Measurements from ENCODE around the gene RPS21. TPM values are rescaled to one million over a fixed set of nuclear protein-coding genes. Genes with fewer than 3 reads are reported as not detected.
A peak's percentile ranks its signal among the peaks of the same experiment; 100 is the strongest.

Gene RPS21
- total RNA-seq, 1 donor from 2014 or later = 719 TPM

DNA sequence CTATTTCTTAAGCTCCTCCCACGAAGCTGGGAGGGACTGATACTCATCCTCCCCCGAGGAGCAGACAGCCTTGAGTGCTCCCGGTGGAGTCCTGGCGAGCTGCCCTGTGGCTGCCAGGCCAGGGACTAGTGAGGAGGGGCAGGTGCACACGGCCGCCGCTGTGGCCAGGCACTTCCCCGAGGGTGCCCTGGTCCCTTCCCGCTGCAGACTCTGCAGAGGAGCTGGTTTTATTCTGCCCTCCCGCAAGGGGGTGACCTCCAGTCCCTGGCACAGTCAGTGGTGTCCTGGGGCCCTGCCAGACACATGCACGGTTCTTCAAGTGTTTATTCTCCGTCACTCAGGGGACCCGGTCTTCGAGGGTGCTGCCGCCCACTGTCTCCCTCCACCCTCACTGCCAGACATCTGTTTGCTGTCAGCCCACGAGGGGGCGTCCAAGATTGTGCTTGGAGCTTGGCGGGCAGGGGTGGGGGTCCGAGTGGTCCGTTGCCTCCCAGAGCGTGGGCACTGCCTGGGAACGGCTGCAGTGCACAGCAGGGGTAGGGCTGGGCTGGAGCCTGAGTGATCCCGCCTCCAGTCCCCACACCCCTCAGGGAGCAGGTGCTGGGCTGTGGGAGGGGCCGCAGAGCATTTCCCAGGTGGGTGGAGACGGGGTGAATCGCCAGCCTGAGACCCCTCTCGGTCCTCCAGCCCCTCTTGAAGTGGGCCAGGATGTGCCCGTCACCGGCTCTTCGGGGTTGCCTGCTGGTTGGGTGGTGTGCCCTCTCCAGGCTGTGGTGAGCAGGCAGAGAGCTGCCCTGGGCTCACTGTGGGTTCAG, 23.2 kb downstream of the RPS21 start:
- DNase-seq (ENCODE audit: low read depth in 2 of 2) = peak in 1 of 2 donors; percentile 44

DNA sequence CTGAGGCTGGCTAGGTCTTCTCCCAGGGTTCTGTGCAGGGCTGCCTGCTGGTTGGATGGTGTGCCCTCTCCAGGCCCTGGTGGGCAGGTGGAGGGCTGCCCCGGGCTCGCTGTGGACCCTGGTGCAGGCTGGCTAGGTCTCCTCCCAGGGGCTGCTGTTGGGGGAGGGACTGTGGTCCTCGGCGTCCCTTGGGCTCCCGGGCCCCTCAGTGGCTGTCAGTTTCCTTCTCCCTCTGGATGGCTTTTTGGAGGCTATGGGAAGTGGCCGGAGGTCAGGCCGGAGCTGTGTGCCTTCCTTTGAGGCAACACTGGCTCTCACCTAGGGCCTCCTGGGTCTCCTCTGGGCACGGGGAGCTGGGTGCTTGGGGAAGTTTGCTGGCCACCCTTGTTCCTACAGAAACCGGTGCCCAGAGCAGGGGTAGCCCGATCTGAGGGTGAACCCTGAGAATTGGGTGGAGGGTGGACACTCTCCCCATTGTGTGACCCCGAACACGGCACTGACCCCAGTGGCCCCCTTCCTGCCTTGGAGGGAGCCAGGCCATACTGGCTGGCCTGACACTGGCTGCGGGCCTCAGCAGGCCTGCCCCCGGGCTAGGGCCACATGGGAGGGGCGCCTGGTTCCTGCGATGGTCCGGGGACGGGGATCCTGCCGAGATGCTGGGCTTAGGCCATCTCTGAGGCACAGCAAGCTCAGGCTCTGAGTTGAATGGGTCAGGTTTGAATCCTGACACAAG, 24.0 kb downstream of the RPS21 start:
- DNase-seq (ENCODE audit: low read depth in 2 of 2) = no peak

DNA sequence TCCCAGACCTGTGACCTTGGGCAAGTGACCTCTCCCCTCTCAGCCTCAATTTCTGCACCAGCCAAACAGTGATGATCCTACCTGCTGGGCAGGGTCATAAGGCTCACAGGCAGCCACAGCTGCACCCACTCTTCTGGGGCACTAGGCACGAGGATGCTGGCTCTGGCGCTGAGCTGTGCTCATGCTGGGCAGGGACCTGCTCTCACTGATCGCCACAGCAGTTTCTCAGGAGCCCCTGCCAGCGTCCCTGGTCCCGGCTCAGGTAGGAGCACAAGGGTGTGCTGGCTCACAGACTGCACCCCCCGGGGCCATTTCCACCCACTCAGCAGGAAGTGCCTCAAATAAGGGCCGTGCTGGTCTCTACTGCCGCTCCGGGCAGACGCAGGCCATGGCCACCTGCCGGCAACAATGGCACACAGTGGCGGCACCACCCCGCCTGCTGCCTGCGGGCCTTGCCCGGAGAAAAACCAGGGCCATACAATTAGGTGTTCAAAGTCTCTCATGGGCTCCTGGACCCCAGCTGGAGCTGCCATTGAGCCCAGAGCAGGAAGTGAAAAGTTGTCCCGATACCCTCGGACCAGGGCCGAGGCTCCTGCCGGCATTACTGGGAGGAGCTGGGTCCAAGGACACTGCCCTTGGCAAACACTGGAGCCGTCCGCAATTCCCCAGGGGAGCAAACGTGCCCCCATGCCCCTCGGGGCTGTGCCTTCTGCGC, 24.7 kb downstream of the RPS21 start:
- no peak for DNase-seq (ENCODE audit: low read depth in 2 of 2)

DNA sequence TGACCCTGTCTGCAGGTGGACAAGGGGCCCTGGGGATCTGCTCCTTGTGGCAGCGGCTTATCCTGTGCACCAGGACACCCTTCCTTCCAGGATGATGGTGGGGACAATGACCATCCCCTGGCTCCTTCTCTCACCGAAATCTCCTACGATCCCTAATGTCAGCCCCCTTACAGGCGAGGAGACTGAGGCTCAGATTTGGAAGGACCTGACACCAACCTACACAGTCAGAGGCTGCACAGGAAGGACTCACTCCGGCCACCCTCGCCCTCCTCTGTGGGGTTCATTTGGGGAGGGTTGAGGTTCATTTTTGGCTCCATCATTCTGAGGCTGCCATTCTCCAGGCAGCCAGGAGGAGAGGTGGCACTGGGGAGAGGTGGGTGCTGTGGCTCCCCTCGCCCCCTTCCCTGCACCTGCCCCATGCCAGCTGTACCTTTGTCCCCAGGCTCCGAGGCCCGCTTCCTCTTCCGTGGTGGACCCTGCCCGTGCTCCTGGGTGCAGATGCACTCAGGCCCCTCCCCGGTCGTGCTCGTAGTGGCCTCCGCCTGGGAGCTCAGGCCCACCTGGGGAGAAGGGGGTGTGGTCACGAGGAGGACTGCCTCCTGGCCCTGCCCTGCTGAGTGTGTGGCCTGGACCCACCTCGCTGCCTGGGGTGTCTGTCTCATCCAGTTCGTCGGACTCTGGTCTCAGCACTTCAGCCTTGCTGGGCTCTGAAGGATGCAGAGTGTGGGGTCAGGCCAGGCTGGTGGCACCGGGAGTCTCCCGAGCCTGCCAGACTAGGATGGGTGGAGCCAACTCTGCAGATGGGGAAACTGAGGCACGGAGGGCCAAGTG, 25.5 kb downstream of the RPS21 start:
- DNase-seq (ENCODE audit: low read depth in 2 of 2) = no peak

DNA sequence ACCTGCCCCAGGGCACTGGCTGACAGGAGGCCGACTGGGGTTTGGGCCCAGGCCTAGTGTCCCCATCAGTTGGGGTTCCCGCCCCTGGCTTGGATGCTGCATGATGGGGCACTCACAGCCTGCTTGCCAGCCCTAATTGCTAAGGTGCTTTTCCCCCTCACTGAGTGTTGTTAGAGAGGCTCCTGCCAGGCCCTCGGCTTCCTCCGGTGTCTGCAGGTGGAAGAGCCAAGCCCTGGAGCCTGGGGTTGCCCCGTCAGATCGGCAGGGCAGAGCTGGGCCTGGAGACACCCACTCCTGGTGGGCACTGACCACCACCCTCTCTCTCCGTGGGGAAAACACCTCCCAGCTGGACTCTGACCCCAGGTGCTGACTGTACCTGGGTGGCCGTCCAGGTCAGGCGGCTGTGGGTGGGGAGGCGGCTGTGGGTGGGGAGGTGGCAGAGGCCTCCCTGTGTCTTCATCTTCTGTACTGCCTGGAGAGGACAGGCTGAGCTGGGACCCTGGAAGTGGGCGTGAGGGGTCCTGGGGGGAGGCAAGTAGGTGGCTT, 26.2 kb downstream of the RPS21 start:
- no peak for DNase-seq (ENCODE audit: low read depth in 2 of 2)

DNA sequence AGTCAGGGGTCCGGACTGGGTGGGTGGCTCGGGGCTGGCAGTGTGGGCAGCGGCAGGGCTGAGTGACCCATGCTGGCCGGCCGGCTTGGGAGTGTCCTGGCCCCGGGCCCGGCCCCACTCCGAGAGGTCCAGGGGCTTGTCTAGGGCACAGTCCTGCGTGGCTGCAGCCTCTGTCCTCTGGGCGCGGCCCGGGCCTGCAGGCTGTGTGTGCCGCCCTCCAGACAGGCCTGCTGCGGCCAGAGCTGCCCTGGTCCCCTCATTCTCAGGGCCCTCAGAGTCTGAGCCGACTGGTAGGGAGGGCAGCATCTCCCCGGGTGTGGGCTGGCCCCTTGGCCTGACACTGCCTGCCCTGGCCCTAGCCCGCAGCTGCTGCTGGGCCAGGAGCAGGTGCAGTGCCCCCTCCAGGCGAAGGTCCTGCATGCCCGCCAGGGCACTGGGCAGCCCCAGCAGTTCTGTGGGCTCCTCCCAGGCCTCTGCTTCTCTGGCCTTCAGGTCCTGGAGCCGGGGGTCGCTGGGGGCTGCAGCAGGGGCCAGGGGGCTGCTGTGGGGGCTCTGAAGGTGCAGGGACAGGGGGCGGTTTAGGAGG, 27.1 kb downstream of the RPS21 start:
- DNase-seq (ENCODE audit: low read depth in 2 of 2) = no peak

DNA sequence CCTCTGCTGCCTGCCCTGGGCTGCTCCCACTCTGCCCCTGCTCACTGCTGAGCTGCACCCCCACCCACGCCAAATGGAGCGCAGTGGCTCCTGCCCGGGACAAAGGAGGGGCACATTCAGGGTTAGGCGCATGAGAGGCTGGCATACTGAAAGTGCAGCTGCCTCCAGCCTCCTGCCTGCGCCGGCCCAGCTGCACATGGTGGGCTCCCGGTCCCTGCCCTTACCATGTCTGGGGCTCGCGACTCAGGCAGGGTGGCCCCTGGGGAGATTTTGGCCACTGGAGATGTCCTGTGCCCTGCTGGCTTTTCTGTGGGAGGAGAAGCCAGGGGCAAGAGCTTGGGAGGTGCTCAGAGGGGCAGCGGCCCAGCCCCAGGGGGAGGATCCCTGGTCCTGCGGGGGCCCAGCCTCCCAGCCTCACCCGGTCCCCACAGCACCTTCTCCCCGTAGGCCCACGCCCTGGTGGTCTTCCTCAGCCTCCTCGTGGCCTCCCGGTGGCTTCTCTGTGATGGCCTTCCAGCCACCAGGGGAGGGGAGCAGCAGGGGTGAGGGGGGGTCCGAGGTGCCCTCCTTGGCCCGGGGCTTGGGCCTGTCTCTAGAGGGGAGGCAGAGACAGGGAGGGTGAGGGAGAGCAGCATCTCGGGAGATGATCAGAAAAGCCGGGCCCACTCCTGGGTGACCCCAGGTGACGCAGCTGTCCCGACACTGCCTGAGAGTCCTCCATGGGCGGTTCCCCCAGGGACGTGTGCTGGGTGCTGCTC, 28.6 kb downstream of the RPS21 start:
- DNase-seq (ENCODE audit: low read depth in 2 of 2) = no peak

DNA sequence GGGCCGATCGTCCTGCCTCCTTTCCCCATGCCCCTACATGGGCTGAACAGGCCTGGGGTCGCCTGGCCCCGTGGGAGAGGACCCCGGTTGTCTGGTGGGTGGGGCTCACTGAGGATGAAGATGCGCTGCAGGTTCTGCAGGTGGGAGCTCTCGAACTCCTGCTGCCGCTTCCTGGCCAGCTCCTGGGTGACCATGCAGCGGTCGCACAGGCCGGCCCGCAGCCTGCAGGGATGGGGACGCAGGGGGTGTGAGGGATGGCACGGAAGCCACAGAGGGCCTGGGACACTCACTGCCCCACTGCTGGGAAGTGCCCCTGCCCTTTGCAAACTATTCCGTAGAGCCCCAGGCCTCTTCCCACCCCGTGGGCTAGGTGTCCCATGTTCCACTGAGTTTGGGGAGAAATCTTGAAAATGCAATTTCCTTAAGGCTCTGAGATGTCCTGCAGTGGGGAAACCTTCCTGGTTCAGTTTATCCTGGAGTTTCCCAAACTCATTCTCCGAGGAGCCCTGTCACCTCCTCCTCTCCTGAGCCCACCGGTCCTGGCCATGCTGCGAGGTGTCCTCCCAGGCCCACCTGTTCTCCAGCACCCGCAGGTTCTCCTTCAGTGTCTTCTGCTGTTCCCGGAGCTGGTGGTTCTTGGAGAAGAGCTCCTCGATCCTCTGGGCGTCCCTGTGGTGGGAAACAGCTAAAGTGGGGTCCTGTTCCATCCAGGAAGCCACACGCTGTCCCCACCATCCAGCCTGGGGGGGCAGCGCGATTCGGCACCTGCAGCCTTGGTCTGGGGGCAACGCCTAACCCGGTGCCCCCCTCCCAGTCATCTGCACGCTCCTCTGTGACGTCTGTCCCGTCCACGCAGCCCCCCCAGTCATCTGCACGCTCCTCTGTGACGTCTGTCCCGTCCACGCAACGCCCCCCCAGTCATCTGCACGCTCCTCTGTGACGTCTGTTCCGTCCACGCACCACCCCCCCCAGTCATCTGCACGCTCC, 30.0 kb downstream of the RPS21 start:
- no peak for DNase-seq (ENCODE audit: low read depth in 2 of 2)

DNA sequence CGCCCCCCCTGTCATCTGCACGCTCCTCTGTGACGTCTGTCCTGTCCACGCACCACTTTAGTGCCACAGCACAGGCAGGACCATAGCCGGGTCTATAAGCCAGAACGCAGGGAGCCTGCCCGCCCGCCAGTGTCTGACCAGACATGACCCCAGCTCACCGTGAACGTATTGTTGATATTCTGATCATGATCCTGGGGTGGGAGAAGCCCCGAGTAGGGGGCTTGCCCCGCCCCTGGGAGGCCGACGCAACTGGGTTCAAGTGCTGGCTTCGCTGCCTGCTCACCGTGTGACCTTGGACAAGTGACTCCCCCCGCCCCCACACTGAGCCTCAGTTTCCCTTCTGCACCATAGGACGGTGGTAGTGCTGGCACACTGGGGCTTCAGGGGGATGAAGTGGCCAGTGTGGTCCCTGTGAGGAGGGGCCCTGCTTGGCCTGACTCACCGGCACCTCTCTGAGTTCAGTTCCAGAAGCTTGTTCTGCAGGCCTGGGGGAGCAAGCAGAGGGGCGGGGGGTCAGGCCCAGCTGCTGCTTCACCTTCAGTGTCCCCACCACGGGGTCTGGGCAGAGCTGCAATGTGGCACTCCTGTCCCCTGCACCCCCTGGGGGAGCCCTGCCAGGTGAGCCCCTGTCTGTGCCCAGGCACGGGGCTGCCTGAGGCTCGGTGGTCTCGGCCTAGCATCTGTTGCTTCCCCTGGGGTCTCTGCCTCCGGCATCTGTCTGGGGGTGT, 31.2 kb downstream of the RPS21 start:
- no peak for DNase-seq (ENCODE audit: low read depth in 2 of 2)

DNA sequence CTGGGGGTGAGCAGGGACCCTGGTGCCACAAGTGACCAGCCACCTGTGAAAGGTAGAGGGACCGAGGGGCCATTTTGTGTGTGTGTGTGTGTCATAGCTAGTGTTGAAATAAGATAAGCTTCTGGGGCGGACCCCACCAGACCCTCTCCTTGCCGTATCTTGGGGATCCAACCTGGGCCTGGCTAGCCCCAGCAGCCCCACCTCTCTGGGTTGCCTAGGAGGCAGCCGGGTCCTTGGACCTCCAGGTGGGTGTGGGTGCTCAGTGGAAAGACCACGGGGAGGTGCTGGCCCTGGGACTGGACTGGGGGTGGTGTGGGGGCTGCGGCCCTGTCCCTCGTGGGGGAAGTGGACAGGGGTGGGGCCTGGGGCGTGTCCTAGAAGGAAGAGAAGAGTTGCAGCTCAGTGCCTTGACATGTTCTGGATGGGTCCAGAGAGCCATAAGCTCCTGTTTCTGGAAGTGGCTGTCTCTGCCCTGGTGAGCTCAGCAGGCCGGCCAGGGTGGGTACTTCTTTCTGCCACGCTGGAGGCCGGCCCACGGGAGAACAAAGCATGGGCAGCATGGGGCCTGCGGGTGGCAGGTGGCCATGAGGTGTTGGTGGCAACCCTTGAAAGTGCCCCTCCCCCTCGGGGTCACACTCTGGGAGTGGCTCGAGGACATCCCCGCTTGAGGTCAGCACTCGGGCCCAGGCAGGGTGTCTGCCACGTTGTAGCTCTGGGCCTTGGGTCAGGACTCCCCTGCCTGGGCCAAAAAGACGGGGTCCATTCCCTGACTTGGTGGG, 32.0 kb downstream of the RPS21 start:
- no peak for DNase-seq (ENCODE audit: low read depth in 2 of 2)

DNA sequence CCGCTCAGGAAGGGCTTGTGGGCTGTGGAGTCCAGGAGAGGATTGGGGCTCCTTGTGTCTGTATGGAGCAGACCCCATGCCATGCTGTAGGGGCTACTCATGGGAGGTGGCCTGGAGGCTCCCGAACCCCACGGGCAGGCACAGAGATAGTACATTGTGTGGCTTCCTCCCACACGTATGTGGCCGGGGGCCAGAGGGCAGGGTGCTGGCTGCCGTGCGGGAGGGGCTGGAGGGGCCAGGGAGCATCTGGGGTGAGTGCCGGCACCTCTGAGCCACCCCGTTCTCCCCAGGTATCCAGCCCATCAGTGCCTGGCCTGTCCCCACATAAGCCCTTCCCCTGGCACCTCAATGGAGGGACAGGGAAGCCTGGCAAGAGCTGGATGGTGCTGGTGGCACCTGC, 32.9 kb downstream of the RPS21 start:
- no peak for DNase-seq (ENCODE audit: low read depth in 2 of 2)

DNA sequence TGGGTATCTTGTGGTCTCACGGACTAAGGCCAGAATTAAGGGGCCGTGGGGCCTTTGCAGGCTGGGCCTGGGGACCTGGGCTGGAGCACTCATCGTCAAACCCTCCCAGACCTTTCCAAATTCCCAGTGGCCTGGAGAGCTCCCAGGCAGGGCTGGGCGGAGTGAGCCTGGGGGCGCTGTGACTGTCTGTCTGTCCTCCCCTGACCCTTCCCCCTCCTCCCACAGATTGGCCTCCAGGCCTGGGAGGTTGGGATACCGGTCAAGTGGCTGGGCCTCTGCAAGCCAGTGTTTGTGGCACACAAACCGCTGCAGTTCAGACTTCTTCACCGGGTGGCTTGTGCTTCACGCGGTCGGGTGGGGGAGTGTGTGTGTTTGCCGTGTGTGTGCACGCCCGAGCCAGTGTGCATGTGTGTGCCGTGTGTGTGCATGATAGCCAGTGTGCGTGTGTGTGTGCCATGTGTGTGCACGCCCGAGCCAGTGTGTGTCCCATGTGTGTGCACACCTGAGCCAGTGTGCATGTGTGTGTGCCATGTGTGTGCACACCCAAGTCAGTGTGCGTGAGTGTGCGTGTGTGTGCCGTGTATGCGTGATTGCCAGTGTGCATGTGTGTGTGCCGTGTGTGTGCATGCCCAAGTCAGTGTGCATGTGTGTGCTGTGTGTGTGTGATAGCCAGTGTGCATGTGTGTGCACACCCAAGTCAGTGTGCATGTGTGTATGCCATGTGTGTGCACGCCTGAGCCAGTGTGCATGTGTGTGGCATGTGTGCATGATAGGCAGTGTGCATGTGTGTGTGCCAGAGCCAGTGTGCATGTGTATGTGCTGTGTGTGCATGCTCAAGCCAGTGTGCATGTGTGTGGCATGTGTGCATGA, 34.2 kb downstream of the RPS21 start:
- no peak for DNase-seq (ENCODE audit: low read depth in 2 of 2)

DNA sequence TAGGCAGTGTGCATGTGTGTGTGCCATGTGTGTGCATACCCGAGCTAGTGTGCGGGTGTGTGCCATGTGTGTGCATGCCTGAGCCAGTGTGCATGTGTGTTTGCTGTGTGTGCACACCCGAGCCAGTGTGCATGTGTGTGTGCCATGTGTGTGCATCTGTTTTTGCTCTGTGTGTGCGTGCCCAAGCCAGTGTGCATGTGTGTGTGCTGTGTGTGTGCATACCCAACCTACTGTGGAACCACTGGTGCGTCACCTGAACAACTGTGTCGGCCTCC, 34.8 kb downstream of the RPS21 start:
- DNase-seq (ENCODE audit: low read depth in 2 of 2) = no peak

DNA sequence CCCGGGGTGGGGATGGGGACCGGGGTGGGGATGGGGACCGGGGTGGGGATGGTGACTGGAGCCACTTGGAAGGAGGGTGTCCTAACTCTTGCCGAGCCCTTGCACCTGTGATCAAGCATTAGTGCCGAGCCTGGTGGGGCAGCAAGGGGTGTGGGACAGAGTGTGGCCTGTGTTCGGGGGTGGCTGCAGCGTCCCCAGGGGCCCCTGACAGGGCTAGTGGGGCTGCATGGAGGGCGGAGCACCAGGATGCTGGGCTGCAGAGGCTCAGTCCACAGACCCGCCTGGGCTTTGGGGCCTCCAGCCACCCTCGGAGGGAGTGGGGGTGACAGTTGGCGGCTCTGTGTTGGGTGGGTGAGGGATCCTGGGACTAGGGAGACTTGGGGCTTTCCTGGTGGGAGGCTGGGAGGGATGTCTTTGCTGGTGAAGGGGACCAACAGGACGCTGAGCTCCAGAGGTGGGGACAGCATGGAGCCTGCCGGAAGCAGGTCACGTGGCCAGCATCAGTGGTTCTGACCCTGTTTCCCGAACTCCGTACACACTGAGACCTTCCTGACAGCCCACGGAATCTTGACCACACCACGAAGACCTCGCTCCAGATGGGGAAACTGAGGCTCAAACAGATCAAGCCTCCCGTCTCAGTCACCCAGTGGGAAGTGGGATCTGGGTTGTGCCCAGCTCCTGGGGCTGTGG, 35.9 kb downstream of the RPS21 start:
- DNase-seq (ENCODE audit: low read depth in 2 of 2) = no peak

DNA sequence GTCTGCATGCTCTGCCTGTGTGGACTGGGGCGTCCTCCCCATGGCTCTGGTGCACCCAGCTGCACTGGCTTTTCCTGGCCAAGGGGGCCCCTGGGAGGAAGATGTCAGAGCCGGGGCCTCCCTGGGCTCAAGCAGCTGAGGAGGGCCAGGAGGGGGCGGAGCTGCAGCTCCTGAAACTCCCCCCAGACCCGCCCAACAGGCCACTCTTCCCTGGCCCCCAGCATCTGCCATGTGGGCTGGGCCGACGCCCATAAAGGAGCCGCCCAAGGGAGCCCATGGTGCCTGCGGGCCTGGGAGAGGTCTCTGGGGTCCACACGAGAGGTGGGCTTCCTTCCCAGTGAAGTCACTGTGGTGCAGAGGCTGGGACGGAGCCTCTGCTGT, 36.4 kb downstream of the RPS21 start:
- DNase-seq (ENCODE audit: low read depth in 2 of 2) = no peak

All from dermis microvascular lymphatic vessel endothelial cell (primary cell).